Measurements from ENCODE around the gene NGFR. TPM values are rescaled to one million over a fixed set of nuclear protein-coding genes. Genes with fewer than 3 reads are reported as not detected.

NGFR gene
- total RNA-seq, 1 experiment from 2014 or later = 0.11 TPM

DNA sequence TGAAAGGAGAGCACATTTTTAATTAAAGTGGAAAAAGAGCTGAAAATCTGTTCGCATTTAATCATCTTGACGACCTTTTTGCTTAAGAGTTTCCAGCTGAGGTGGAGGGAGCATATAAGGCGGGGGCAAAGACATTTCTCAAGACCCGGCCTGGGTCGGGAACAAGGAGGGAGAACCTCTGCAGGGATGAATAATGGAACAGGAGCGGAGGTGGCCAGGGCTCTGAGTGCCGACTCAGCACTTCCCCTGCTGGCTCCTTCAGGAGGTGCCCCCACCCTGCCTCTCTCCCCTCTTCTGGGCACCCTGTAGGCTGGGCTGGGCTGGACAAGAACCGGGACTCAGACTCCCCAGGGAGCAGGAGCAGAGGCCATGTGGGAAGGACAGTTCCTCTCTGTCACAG lies 7.9 kb upstream of the NGFR start:
- no peaks in the 10 kb centered on the region for H3K36me3 ChIP-seq (ENCODE audit: low read depth)
- no TSS peak for BruUV-seq (replicated peaks)
- no peaks in the 10 kb centered on the region for H3K4me1 ChIP-seq (replicated peaks; ENCODE audit: insufficient read depth)
- ChIA-PET CTCF (no interaction called here), POLR2A (ENCODE audit: unreplicated experiment) (no interaction called here)
- H2AFZ ChIP-seq = no peak overlapping the region
- no peaks in the 10 kb centered on the region for H3K9me3 ChIP-seq (ENCODE audit: insufficient read depth, low read depth)
- DNase-seq = no peak
- H3K4me2 ChIP-seq = no peak overlapping the region
- peaks cover 87% of the 10 kb centered on the region for H3K27me3 ChIP-seq (ENCODE audit: insufficient read depth, low read depth)
- H3K4me3 ChIP-seq = no peak overlapping the region
- intact Hi-C loops (cut with micrococcal nuclease; ENCODE audit: unreplicated experiment) = no loop called here
- no peaks in the 10 kb centered on the region for H3F3A ChIP-seq (ENCODE audit: insufficient read depth, low read depth)
- no peaks in the 10 kb centered on the region for H3K9me2 ChIP-seq (ENCODE audit: insufficient read depth)
- H4K20me1 ChIP-seq (ENCODE audit: insufficient read depth) = no peaks in the 10 kb centered on the region
- no peak overlapping the region for H3K27ac ChIP-seq
- no peaks in the 10 kb centered on the region for H3K79me2 ChIP-seq (ENCODE audit: low read depth)
- TF ChIP-seq EZH2 (IDR thresholded peaks at IDR 0.05; ENCODE audit: low read depth) = no peak
- TF ChIP-seq, protein P1, sequence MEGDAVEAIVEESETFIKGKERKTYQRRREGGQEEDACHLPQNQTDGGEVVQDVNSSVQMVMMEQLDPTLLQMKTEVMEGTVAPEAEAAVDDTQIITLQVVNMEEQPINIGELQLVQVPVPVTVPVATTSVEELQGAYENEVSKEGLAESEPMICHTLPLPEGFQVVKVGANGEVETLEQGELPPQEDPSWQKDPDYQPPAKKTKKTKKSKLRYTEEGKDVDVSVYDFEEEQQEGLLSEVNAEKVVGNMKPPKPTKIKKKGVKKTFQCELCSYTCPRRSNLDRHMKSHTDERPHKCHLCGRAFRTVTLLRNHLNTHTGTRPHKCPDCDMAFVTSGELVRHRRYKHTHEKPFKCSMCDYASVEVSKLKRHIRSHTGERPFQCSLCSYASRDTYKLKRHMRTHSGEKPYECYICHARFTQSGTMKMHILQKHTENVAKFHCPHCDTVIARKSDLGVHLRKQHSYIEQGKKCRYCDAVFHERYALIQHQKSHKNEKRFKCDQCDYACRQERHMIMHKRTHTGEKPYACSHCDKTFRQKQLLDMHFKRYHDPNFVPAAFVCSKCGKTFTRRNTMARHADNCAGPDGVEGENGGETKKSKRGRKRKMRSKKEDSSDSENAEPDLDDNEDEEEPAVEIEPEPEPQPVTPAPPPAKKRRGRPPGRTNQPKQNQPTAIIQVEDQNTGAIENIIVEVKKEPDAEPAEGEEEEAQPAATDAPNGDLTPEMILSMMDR (conservative IDR thresholded peaks at IDR 0.05) = no peak

DNA sequence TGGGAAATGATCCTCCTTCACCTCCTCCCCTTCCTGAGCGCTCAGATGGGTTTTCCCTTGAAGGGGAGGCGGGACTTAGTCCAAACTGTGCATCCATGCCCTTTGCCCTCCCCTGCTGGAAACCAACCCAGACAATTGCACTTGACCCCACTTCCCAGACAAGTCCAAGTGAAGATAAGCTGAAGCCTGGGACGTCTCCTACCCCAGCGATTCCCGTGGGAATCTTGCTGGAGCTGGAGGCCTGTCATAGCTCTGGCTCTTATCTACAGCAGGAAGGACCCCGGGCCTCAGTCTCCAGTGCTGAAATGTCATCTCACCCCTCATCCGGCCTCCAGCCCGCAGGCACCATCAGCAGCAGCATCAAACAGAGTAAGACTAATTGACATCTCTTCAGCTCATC lies 6.5 kb upstream of the NGFR start:
- Histone ChIP-seq H3K9me3 (ENCODE audit: insufficient read depth, low read depth) (no peaks in the 10 kb centered on the region), H3K4me3 (no peak overlapping the region), H3K36me3 (ENCODE audit: low read depth) (no peaks in the 10 kb centered on the region), H3F3A (ENCODE audit: insufficient read depth, low read depth) (no peaks in the 10 kb centered on the region), H3K27ac (no peak overlapping the region), H3K4me1 (replicated peaks; ENCODE audit: insufficient read depth) (no peaks in the 10 kb centered on the region), H3K79me2 (ENCODE audit: low read depth) (no peaks in the 10 kb centered on the region), H3K27me3 (ENCODE audit: insufficient read depth, low read depth) (peaks cover 81% of the 10 kb centered on the region), H3K9me2 (ENCODE audit: insufficient read depth) (no peaks in the 10 kb centered on the region), H2AFZ (no peak overlapping the region), H4K20me1 (ENCODE audit: insufficient read depth) (no peaks in the 10 kb centered on the region), H3K4me2 (no peak overlapping the region)
- BruUV-seq (replicated peaks) = no TSS peak
- CTCF ChIA-PET = no interaction called here
- POLR2A ChIA-PET (ENCODE audit: unreplicated experiment) = no interaction called here
- intact Hi-C loops (cut with micrococcal nuclease; ENCODE audit: unreplicated experiment) = no loop called here
- TF ChIP-seq, protein P1 (conservative IDR thresholded peaks at IDR 0.05) = no peak
- no peak for TF ChIP-seq EZH2 (IDR thresholded peaks at IDR 0.05; ENCODE audit: low read depth)
- DNase-seq = no peak

DNA sequence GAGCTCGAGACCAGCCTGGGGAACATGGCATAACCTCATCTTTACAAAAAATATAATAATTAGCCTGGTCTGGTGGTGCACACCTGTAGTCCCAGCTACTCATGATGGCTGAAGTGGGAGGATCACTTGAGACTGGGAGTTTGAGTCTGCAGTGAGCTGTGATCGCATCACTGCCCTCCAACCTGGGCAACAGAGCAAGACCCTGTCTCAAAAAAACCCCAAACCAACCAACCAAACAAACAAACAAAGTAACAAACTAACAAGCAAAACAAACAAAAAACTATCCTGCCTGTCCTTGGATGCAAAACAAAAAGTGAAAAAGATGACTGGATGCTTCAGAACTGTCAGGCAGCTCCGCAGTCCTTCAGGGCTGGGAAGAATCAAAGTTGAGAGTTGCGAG lies 5.7 kb upstream of the NGFR start:
- Histone ChIP-seq H3K4me2 (no peak overlapping the region), H3K27me3 (ENCODE audit: insufficient read depth, low read depth) (peaks cover 81% of the 10 kb centered on the region), H3K36me3 (ENCODE audit: low read depth) (no peaks in the 10 kb centered on the region), H3F3A (ENCODE audit: insufficient read depth, low read depth) (no peaks in the 10 kb centered on the region), H3K79me2 (ENCODE audit: low read depth) (no peaks in the 10 kb centered on the region), H2AFZ (no peak overlapping the region), H4K20me1 (ENCODE audit: insufficient read depth) (no peaks in the 10 kb centered on the region), H3K4me1 (replicated peaks; ENCODE audit: insufficient read depth) (no peaks in the 10 kb centered on the region), H3K27ac (no peak overlapping the region), H3K4me3 (no peak overlapping the region), H3K9me3 (ENCODE audit: insufficient read depth, low read depth) (no peaks in the 10 kb centered on the region), H3K9me2 (ENCODE audit: insufficient read depth) (no peaks in the 10 kb centered on the region)
- TF ChIP-seq, protein P1 (conservative IDR thresholded peaks at IDR 0.05) = no peak
- TF ChIP-seq EZH2 (IDR thresholded peaks at IDR 0.05; ENCODE audit: low read depth) = no peak
- ChIA-PET POLR2A (ENCODE audit: unreplicated experiment) (no interaction called here), CTCF (no interaction called here)
- intact Hi-C loops (cut with micrococcal nuclease; ENCODE audit: unreplicated experiment) = no loop called here
- DNase-seq = no peak
- BruUV-seq (replicated peaks) = no TSS peak
